ENCODE measurements around the gene REX1BD.
"Not testable (repeated sequence)": the region's sequence is repeated elsewhere in the genome, so short reads cannot be mapped to it uniquely, and the experiment has no call there.

REX1BD gene

GRCh38 chr19:18588611-18589379 lies at the start of gene REX1BD:
Gene REX1BD, plus strand, starts transcription at chr19:18588798. Its CDS starts 4 bp downstream, at chr19:18588802.
- peak; percentile 96 for DNase-seq

GRCh38 chr19:18539372-18539771 lies 49.2 kb upstream of the REX1BD start:
- DNase-seq = no peak

DNA sequence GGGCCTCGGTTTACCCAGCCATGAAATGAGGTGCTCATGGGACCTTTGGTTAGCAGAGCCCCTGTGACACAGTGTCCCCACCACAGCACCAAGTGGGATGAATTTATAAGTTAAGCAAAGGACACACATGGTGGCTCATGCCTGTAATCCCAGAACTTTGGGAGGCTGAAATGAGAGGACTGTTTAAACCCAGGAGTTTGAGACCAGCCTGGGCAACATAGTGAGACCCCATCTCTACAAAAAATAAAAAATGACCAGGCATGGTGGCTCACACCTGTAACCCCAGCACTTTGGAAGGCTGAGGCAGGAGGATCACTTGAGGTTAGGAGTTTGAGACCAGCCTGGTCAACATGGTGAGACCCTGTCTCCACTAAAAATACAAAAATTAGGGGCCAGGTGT lies 48.4 kb upstream of the REX1BD start:
- DNase-seq = not testable (repeated sequence)

DNA sequence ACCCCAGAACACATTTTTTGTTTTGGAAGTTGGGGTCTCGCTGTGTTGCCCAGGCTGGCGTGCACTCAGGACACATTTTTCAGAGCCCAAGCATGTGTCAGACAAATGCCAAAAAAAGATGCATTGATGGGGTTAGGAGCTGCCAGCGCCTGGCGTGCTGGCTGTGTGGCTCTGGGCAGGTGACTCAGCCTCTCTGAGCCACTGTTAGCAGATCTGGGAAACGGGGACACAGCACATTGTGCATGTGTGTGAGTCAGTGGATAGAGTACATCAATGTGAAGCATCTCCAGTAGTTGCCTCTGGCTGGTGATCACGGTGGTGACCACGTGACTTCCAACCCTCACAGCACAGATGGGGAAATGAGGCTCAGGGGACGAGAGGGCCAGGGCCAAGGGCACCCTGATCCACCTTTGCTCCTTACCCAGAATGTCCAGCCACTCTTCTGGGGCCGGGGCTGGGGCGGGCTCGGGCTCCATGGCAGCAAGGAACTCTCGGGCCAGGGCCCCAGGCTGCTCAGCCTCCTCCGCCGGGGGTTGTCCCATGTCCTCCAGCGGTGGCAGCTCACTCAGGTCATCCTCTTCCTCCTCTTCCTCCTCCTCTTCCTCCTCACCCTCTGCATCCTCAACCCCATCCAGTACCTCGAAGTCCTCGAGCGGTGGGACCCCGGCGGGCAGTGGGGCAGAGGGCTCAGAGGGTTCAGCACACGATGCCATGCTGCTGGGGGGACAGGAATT lies 47.2 kb upstream of the REX1BD start:
- no peak for DNase-seq

DNA sequence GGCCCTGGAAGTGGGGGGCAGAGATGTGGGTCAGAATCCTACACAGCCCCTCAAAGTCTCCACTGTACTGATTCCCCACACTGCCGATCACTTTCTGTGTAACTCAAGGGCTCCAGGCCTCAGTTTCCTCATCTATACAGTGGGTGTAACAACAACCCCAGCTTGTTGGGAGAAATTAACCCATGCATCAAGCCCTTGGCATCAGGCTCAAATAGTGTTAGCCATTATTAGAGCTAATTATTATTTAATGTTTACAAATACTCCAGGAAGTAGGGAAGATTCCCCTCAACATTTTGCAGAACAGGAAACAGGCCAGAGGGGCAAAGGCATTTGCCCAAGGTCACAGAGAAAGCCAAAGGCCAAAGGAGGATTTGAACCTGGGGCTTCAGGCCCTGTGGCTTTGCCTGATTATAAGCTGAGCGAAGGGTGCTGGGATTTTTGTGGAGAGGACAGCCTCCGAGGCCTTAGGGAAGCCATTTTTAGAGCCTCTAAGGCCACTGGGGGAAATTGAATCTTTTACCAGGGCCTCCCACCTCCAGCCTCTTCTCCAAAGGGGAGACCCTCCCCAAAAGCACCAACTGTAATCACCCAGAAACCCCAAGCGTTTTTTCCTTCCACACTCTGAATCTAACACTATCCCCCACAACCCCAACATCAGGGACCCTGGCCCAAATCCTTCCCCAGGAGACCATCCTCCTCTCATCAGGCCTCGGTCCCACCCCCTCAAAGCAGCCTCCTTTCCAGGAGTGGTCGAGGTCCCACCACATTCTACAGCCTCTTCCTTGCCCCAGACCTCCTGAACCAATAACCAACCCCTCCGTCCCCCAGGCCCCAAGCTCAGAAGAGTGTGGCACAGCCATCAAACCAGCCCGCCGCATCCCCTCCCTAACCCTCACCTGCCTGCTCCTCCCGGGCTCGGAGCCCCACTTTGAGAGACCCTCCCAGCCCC lies 46.3 kb upstream of the REX1BD start:
- DNase-seq = peak; percentile 16

DNA sequence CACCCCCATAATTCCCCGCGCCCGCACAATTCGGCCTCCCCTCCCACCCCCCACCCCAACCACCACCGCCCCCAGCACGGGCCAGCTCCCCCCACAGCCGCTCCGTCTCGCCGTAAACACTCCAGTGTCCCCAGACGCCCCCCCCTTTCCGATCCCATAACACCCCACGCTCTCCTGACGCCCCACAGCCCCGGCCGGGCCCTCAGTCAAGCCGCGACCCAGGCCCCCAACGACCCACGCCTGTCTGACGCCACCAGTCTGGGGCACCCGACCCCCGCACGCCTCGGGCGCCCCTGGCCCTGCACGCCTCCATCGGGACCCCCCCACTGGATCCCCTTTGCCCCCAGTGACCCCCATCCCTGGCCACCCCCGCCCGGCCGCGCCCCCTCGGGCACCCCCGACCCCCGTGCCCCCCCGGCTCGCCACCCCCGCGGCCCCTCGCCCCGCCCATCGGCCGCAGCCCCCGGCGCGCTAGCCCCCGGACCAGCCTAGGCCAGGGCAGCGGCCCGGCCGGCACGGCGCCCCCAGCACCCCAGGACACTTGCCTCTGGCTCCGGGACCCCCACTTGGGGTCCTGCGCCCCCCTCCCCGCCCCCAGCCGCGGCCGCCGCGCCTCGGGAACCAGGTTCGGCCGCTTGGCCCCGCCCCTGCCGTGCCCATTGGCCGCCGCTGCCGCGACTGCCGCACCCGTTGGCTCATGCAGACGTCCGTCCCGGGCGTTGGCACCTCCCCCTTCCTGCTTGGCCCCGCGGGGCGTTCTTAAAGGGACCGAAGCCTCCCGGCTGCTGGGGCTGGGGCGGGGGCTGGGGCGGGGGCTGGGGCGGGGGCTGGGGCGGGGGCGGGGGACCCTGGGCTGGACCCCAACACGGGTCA lies 45.4 kb upstream of the REX1BD start, which contains the start of gene FKBP8:
Gene FKBP8 (minus strand): TSS at position 633 of the 873 bp plus-strand sequence. CDS start 1,603 bp downstream, outside the sequence.
- peak; percentile 86 for DNase-seq

DNA sequence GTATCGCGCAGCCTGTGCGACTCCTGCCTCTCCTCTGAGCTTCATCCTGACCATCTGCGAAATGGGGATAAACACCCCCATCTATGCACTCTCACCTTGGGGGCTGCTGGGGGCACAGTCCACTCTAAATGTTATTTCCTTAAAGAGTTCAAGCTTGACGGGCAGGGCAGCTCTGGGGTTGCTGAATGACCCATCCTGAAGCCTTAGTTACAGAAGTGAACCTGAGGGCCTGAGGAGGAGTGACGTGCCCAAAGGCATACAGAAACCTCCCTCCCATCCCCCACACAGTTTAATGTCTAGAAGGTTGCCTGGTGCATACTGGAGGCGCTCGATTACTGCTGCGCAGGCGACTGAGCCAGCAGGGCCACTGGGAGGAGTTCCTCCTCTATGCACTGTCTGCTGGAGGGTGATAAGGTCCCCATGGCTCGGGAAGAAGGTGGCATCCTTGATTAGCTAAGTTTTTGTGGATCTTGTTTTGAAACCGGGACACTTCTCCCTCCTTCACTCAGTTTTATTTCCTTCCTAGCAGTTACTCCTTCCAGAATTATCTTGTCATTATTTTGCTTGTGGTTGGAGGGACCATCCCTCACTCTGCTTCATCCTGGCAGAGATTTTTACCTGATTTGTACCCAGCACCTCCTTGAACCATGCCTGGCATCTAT lies 44.7 kb upstream of the REX1BD start:
- DNase-seq = peak; percentile 27

DNA sequence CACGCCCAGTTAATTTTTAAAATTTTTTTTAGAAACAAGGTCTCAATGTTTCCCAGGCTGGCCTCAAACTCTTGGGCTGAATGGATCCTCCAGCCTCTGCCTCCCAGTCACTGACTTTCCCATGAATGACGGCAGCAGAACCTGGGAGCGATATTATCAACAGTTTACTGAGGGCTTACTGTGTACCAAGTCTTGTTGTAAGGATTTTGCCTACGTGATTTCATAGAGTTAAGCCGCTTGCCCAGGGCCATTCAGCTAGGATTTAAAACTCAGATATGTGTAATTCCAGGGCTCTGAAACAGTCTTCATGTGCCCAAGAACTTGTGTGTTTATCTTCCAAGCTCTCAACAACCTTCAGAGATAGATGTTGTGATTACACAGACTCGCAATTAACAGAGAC lies 37.0 kb upstream of the REX1BD start:
- no peak for DNase-seq

GRCh38 chr19:18557411-18558201 lies 31.0 kb upstream of the REX1BD start, which contains the start of gene KXD1:
Gene KXD1, plus strand, starts transcription at chr19:18557870. Its CDS starts 4,187 bp downstream, at chr19:18562057.
- peak; percentile 87 for DNase-seq

DNA sequence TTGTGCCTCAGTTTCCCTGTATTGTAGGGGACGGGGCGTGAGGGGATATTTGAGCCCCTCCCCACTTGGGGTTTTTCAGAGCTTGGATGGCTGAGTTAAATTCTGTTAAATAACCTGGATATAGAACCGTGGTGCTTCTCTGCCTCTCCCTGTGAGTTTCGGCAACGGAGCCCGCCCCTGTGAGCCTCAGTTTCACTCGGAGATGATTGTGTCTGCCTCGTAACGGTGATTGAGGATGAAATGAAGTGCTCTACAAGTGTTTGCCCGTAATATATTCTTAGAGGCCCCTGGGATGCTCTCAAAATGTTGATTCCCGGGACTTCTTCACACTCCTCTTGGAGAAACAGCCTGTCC lies 30.4 kb upstream of the REX1BD start:
- DNase-seq = peak; percentile 25

DNA sequence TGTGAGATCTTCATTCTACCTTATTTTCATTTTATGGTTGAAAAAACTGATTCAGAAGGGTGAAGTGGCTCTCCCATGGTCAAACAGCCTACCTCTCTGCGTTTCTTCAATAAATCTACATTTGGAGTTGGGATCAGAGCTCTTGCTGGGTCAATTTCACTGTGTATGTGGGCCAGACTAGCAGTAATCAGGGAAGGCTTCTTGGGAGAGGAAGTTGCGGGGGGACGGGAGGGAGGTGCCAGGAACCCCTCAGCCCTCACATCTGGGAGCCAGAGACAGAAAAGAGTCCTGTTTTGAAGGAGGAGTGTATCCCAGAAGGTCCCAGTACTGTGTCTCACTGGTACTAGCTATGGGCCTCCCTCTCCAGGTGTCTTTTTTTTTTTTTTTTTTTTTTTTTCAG lies 30.0 kb upstream of the REX1BD start:
- DNase-seq = no peak

DNA sequence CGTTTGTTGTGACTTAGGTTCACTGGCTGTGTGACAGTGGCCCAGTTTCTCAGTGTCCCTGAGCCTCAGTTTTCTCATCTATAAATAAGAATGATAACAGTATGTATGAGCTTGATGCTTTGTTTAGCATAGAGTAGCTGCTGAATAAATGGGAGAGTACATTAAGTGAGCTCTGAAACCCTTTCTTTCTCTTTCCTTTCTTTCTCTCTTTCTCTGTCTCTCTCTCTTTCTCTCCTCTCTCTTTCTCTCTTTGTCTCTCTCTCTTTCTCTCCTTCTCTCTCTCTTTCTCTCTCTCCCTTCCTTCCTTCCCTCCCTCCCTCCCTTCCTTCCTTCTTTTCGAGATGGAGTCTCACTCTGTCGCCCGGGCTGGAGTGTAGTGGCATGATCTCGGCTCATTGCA lies 28.9 kb upstream of the REX1BD start:
- DNase-seq = no peak

DNA sequence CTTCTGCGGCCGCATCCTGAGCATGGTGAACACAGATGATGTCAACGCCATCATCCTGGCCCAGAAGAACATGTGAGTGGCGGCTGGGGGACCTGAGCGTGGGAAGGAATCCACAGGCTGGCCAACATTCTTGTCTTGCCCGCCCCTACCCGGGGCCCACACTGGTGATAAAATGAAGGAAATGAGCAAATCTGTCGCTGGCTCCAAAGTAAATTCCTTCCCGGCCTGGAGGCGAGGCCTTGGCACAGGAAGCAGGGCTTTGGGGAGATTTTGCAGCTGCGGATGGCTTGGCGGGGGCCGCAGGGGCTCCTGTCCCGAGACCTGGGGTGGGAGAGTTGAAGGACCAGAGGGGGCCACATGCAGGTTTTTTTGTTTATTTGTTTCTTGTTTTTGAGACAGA lies 26.5 kb upstream of the REX1BD start:
- no peak for DNase-seq

DNA sequence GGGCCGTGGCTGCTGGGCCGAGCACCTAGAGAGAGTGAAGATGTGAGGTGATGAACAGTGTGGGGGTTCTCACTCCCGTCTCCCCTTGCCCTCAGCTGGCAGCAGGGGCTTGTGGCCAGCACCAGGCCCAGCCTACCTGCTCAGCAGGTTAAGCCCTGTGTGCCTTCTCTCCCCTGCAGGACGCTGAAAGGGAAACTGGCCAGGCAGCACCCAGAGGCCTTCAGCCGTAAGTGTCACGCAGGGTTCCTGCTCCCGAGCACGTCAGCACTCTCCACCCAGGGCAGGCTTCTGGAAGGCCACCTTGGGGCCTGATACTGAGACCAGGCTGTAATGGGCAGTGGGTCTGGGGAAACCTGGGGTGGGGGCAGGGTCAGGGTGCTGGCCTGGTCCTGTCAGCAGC lies 21.6 kb upstream of the REX1BD start:
- DNase-seq = no peak

DNA sequence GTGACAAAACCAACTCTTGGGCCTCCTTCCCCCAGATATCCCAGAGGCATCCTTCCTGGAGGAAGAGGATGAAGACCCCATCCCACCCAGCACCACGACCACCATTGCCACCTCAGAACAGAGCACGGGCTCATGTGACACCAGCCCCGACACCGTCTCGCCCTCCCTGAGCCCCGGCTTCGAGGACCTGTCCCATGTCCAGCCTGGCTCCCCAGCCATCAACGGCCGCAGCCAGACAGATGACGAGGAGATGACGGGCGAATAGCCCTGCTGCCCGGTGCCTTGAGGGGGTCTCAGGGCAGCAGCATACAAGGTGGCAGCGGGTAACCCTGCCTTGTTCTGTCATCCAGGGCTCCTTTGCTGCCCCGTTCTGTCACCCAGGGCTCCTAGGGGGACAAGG lies 20.2 kb upstream of the REX1BD start:
- DNase-seq = no peak

- peak; percentile 98 for DNase-seq
Measured at GRCh38 chr19:18571564-18572344, 16.8 kb upstream of the REX1BD start, which contains the start of gene UBA52. Gene UBA52, plus strand, starts transcription at chr19:18571857. Its CDS starts 1,444 bp downstream, at chr19:18573301.

DNA sequence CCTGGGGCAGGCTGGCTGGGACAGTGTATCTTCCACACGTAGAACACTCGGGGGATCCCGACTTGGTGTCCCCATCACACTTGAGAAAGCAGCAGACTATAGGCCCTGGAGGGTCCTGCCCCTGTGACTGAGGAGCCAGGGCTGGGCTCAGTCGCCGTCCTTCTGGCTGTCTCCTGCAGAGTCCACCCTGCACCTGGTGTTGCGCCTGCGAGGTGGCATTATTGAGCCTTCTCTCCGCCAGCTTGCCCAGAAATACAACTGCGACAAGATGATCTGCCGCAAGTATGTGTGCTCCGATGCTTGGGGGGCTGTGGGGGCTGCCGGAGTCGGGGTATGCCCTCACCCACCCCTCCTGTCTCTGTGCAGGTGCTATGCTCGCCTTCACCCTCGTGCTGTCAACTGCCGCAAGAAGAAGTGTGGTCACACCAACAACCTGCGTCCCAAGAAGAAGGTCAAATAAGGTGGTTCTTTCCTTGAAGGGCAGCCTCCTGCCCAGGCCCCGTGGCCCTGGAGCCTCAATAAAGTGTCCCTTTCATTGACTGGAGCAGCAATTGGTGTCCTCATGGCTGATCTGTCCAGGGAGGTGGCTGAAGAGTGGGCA lies 13.8 kb upstream of the REX1BD start:
- no peak for DNase-seq

- DNase-seq = no peak
Measured at GRCh38 chr19:18576383-18576782, 12.2 kb upstream of the REX1BD start.

- DNase-seq = no peak
Measured at GRCh38 chr19:18577365-18577914, 11.2 kb upstream of the REX1BD start.
